Vagina (tissue), 2 donors: ENCODE data around the gene CCDC27.

Source experiments
- CTCF ChIP-seq, 3 experiments: fragments of 450-650 bp in 2 of 3; fragments of 200-600 bp in 1 of 3; sonication (generic) in 1 of 3; IDR thresholded peaks; one replicate each; pipeline ENCODE4 v1.5.1; 2017 to 2019; ENCODE audit warnings: antibody characterized with exemption in 3 of 3, mild to moderate bottlenecking in 2 of 3, moderate library complexity in 2 of 3
- POLR2A ChIP-seq, 2 donors: fragments of 450-650 bp; IDR thresholded peaks; one replicate each; pipeline ENCODE4 v1.6.1; 2017; ENCODE audit warnings: antibody characterized with exemption in 2 of 2, mild to moderate bottlenecking in 2 of 2, moderate library complexity in 2 of 2

- TF ChIP-seq CTCF (IDR thresholded peaks at IDR 0.05) (no peak), POLR2A (IDR thresholded peaks at IDR 0.05) (no peak)
Measured at GRCh38 chr1:3774276-3774945, 22.2 kb downstream of the CCDC27 start.
